Measurements from ENCODE around the gene GUCY2C. TPM values are rescaled to one million over a fixed set of nuclear protein-coding genes. Genes with fewer than 3 reads are reported as not detected.

Gene GUCY2C
- total RNA-seq, 1 donor from 2014 or later, result not detected

- TF ChIP-seq CTCF (conservative IDR thresholded peaks at IDR 0.05), result no peak
- H3K36me3 Mint-ChIP-seq (ENCODE audit: low read depth), result no peaks in the 10 kb centered on the region
- H3K4me3 Mint-ChIP-seq, result no peak overlapping the region
- H3K9me3 Mint-ChIP-seq, result no peaks in the 10 kb centered on the region
- DNase-seq (ENCODE audit: low read depth, low spot score), result no peak
- H3K27ac Mint-ChIP-seq (ENCODE audit: unreplicated experiment), result no peak overlapping the region
- H3K4me1 Mint-ChIP-seq, result no peaks in the 10 kb centered on the region
- no peaks in the 10 kb centered on the region for H3K27me3 Mint-ChIP-seq (ENCODE audit: low read depth)
Observed at GRCh38 chr12:14588571-14588970, 107.8 kb downstream of the GUCY2C start.

GRCh38 chr12:14578646-14579045 lies 117.8 kb downstream of the GUCY2C start:
- H3K9me3 Mint-ChIP-seq, result peaks cover 5% of the 10 kb centered on the region

DNA sequence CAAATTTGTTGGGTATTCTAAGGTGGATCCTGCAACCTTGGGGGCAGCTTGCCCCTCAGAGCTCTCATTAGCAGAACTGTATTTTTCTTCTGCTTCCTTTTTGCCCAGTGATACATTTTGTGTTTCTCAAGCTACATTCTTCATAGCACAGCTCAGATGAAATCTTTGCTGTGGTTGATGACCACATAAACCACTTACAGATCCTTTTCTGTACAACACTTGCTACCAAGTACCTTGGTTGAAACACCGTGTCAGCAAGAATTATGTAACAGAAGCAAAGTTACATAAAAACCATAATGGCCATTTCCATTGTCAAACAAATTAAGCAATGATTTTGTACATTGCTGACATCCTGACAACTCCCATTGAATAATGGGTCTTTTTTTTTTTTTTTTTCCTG lies 119.1 kb downstream of the GUCY2C start:
- no peak for DNase-seq (ENCODE audit: low read depth, low spot score)
- peaks cover 2% of the 10 kb centered on the region for H3K9me3 Mint-ChIP-seq
- H3K27ac Mint-ChIP-seq (ENCODE audit: unreplicated experiment), result no peak overlapping the region
- H3K36me3 Mint-ChIP-seq (ENCODE audit: low read depth), result no peaks in the 10 kb centered on the region
- no peak overlapping the region for H3K4me3 Mint-ChIP-seq
- no peak for TF ChIP-seq CTCF (conservative IDR thresholded peaks at IDR 0.05)
- H3K27me3 Mint-ChIP-seq (ENCODE audit: low read depth), result no peaks in the 10 kb centered on the region
- no peaks in the 10 kb centered on the region for H3K4me1 Mint-ChIP-seq

More at GRCh38 chr12:14578646-14579045, 117.8 kb downstream of the GUCY2C start:
- Mint-ChIP-seq H3K4me1 (no peaks in the 10 kb centered on the region), H3K27ac (ENCODE audit: unreplicated experiment) (no peak overlapping the region), H3K36me3 (ENCODE audit: low read depth) (peaks cover 3% of the 10 kb centered on the region), H3K4me3 (no peak overlapping the region), H3K27me3 (ENCODE audit: low read depth) (no peaks in the 10 kb centered on the region)
- no peak for DNase-seq (ENCODE audit: low read depth, low spot score)
- no peak for TF ChIP-seq CTCF (conservative IDR thresholded peaks at IDR 0.05)

DNA sequence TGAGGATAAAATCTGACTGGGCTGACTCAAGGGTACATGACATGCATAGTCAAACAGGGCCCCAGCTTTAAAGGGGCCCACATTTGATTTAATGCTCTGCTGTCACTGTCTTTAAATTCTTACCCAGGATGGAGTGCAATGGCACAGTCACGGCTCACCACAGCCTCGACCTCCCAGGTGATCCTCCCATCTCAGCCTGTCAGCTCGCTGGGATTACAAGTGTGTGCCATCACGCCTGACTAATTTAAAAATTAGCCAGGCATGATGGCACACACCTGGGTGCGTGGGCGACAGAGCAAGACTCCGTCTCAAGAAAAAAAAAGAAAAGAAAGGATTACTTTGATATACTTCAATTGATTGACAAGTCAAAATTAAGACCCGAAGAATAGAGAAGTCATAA lies 119.5 kb downstream of the GUCY2C start:
- TF ChIP-seq CTCF (conservative IDR thresholded peaks at IDR 0.05), result no peak
- H3K4me1 Mint-ChIP-seq, result no peaks in the 10 kb centered on the region
- no peak overlapping the region for H3K4me3 Mint-ChIP-seq
- no peak overlapping the region for H3K27ac Mint-ChIP-seq (ENCODE audit: unreplicated experiment)
- H3K9me3 Mint-ChIP-seq, result peaks cover under 1% of the 10 kb centered on the region
- H3K36me3 Mint-ChIP-seq (ENCODE audit: low read depth), result no peaks in the 10 kb centered on the region
- H3K27me3 Mint-ChIP-seq (ENCODE audit: low read depth), result no peaks in the 10 kb centered on the region
- no peak for DNase-seq (ENCODE audit: low read depth, low spot score)

DNA sequence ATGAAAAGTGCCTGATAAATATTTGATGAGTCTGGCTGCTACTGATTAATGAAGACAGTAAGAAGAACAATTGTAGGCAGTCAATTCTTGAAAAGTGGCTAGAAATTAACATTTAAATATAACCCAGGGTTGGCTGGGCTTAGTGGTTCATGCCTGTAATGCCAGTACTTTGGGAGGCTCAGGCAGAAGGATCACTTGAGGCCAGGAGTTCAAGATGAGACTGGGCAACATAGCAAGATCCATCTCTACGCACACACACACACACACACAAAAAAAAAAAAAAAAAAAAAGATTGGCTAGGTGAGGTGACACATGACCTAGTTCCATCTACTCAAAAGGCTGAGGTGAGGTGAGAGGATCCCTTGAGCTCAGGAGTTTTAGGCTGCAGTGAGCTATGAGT lies 120.8 kb downstream of the GUCY2C start:
- H3K4me3 Mint-ChIP-seq, result no peak overlapping the region
- no peaks in the 10 kb centered on the region for H3K36me3 Mint-ChIP-seq (ENCODE audit: low read depth)
- TF ChIP-seq CTCF (conservative IDR thresholded peaks at IDR 0.05), result no peak
- no peaks in the 10 kb centered on the region for H3K4me1 Mint-ChIP-seq
- no peaks in the 10 kb centered on the region for H3K27me3 Mint-ChIP-seq (ENCODE audit: low read depth)
- no peaks in the 10 kb centered on the region for H3K9me3 Mint-ChIP-seq
- no peak for DNase-seq (ENCODE audit: low read depth, low spot score)
- H3K27ac Mint-ChIP-seq (ENCODE audit: unreplicated experiment), result no peak overlapping the region

DNA sequence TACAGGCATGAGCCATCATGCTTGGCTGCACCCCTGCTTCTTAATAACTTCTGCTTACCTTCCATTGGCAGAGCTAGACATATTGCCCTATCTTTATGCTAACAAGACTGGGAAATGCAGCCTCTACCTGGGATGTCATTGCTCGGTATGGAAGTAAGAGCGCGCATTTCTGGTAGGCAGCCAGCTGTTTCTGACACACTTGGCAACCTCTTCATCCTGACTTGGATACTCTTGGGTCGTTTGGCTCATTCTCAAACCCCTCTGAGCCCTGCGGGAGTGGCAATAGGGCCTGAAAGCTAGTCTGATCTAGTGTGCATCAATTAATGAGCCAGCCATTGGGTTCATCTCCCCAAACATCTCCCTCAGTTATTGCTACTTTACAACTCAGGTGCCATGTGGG lies 123.3 kb downstream of the GUCY2C start:
- DNase-seq (ENCODE audit: low read depth, low spot score), result no peak
- TF ChIP-seq CTCF (conservative IDR thresholded peaks at IDR 0.05), result no peak
- H3K9me3 Mint-ChIP-seq, result no peaks in the 10 kb centered on the region
- no peak overlapping the region for H3K4me3 Mint-ChIP-seq
- peaks cover 3% of the 10 kb centered on the region for H3K4me1 Mint-ChIP-seq
- no peaks in the 10 kb centered on the region for H3K36me3 Mint-ChIP-seq (ENCODE audit: low read depth)
- no peak overlapping the region for H3K27ac Mint-ChIP-seq (ENCODE audit: unreplicated experiment)
- H3K27me3 Mint-ChIP-seq (ENCODE audit: low read depth), result peaks cover 3% of the 10 kb centered on the region
